Sigmoid colon (tissue), 3 donors: ENCODE data around the gene DCDC2C.

Experiments
- POLR2A ChIP-seq, 2 donors: fragments of 450-650 bp; IDR thresholded peaks; one replicate each; pipeline ENCODE4 v1.6.1; 2016; ENCODE audit warnings: antibody characterized with exemption in 2 of 2, mild to moderate bottlenecking in 2 of 2, moderate library complexity in 2 of 2
- TF ChIP-seq, protein P1 (sequence below), 4 experiments: fragments of 450-650 bp in 3 of 4; fragments of 200-600 bp in 1 of 4; IDR thresholded peaks; one replicate each; pipeline ENCODE4 v1.5.1; 2016 to 2019; ENCODE audit warnings: antibody characterized with exemption in 4 of 4, mild to moderate bottlenecking in 3 of 4, moderate library complexity in 2 of 4

DNA sequence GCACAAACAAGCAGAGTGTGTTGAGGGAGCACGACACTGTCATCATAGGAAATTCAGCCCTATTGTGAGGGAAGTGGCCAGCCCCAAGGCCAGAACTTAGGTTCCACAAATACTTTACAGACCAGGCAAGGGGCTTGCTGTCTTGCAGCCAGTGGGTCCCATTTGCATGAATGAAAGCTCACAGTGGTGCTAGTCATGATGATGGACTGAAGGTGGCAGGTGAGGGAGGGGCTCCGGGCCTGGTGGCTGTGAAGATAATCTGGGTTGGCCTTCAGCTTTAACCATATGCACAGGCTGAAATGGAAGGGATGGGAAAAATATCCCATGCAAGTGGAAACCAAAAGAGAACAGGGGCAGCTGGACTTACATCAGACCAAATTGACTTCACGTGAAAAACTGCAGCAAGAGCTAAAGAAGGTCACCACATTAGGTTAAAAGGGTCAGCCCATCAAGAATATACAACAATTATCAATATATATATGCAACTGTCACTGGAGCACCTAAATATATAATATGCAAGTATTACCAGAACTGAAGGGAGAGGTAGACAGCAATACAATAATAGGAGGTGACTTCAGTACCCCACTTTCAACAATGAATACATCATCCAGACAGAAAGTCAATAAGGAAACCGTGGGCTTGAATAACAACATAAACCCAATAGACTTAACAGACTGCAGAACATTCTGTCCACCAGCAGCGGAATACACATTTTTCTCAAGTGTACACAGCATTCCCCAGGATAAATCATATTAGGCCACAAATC lies 39.6 kb downstream of the DCDC2C start:
- TF ChIP-seq, protein P1, sequence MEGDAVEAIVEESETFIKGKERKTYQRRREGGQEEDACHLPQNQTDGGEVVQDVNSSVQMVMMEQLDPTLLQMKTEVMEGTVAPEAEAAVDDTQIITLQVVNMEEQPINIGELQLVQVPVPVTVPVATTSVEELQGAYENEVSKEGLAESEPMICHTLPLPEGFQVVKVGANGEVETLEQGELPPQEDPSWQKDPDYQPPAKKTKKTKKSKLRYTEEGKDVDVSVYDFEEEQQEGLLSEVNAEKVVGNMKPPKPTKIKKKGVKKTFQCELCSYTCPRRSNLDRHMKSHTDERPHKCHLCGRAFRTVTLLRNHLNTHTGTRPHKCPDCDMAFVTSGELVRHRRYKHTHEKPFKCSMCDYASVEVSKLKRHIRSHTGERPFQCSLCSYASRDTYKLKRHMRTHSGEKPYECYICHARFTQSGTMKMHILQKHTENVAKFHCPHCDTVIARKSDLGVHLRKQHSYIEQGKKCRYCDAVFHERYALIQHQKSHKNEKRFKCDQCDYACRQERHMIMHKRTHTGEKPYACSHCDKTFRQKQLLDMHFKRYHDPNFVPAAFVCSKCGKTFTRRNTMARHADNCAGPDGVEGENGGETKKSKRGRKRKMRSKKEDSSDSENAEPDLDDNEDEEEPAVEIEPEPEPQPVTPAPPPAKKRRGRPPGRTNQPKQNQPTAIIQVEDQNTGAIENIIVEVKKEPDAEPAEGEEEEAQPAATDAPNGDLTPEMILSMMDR (IDR thresholded peaks at IDR 0.05), result no peak
- no peak for TF ChIP-seq POLR2A (IDR thresholded peaks at IDR 0.05)
